Stimulated activated CD8-positive, alpha-beta memory T cell treated with anti-CD3 and anti-CD28 coated beads, Interleukin-12 subunit alpha, Interleukin-12 subunit beta, amount 100 ng/mL, for 1 hour (primary cell): ENCODE results near the gene KLK8.

Source experiments
- DNase-seq: peaks from one replicate; pipeline ENCODE4 v3.0.0-alpha.2; 2020; ENCODE audit warnings: low read depth

Gene KLK8

GRCh38 chr19:51001515-51001914 lies at the start of gene KLK8:
Gene KLK8 (minus strand): TSS chr19:51001604. CDS start chr19:51001167, 437 bp downstream.
- DNase-seq = no peak

GRCh38 chr19:51047031-51047335 lies 45.6 kb upstream of the KLK8 start:
- DNase-seq = no peak

GRCh38 chr19:51044327-51044726 lies 42.9 kb upstream of the KLK8 start:
- DNase-seq = no peak

GRCh38 chr19:51043497-51043896 lies 42.1 kb upstream of the KLK8 start:
- DNase-seq = no peak

GRCh38 chr19:51040151-51040550 lies 38.7 kb upstream of the KLK8 start:
- no peak for DNase-seq

- DNase-seq = no peak
Measured at GRCh38 chr19:51036519-51036918, 35.1 kb upstream of the KLK8 start.

GRCh38 chr19:51034704-51035103 lies 33.3 kb upstream of the KLK8 start, which contains the start of gene KLK12:
Gene KLK12 (minus strand): TSS chr19:51035002. CDS start chr19:51034621, 381 bp downstream.
- DNase-seq = no peak

- DNase-seq = no peak
Measured at GRCh38 chr19:51031880-51032225, 30.4 kb upstream of the KLK8 start.

- DNase-seq = no peak
Measured at GRCh38 chr19:51031220-51031879, 29.9 kb upstream of the KLK8 start.

GRCh38 chr19:51030631-51031030 lies 29.2 kb upstream of the KLK8 start:
- DNase-seq = no peak

- no peak for DNase-seq
Measured at GRCh38 chr19:51029718-51030117, 28.3 kb upstream of the KLK8 start.

GRCh38 chr19:51027873-51028272 lies 26.5 kb upstream of the KLK8 start:
- no peak for DNase-seq

GRCh38 chr19:51027126-51027806 lies 25.9 kb upstream of the KLK8 start:
- DNase-seq = no peak

GRCh38 chr19:51026554-51026831 lies 25.1 kb upstream of the KLK8 start, which contains the start of gene KLK11:
Gene KLK11 (minus strand): TSS chr19:51026616. CDS start chr19:51025631, 985 bp downstream.
- no peak for DNase-seq

GRCh38 chr19:51025809-51026553 lies 24.6 kb upstream of the KLK8 start:
- DNase-seq = no peak

GRCh38 chr19:51025401-51025800 lies 24.0 kb upstream of the KLK8 start:
- no peak for DNase-seq

GRCh38 chr19:51024924-51025323 lies 23.5 kb upstream of the KLK8 start:
- DNase-seq = no peak

GRCh38 chr19:51023946-51024345 lies 22.5 kb upstream of the KLK8 start:
- DNase-seq = no peak

GRCh38 chr19:51022526-51022925 lies 21.1 kb upstream of the KLK8 start:
- no peak for DNase-seq

GRCh38 chr19:51020988-51021651 lies 19.7 kb upstream of the KLK8 start:
- no peak for DNase-seq

GRCh38 chr19:51019544-51019925 lies 18.1 kb upstream of the KLK8 start, which contains the start of gene KLK10:
Gene KLK10 (minus strand): TSS chr19:51019709. CDS start chr19:51019130, 579 bp downstream.
- no peak for DNase-seq

GRCh38 chr19:51018745-51019543 lies 17.5 kb upstream of the KLK8 start:
- DNase-seq = no peak
